ENCODE results near the gene NANS. TPM values are rescaled to one million over a fixed set of nuclear protein-coding genes. Genes with fewer than 3 reads are reported as not detected.
A peak's percentile ranks its signal among the peaks of the same experiment; 100 is the strongest.

The NANS gene, protein sequence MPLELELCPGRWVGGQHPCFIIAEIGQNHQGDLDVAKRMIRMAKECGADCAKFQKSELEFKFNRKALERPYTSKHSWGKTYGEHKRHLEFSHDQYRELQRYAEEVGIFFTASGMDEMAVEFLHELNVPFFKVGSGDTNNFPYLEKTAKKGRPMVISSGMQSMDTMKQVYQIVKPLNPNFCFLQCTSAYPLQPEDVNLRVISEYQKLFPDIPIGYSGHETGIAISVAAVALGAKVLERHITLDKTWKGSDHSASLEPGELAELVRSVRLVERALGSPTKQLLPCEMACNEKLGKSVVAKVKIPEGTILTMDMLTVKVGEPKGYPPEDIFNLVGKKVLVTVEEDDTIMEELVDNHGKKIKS
- 10 to 100 TPM; 48.4 to 51.9 TPM for total RNA-seq

- H3K4me1 Mint-ChIP-seq (ENCODE audit: low read depth), result peaks cover 19% of the 10 kb centered on the region
- intact Hi-C loops (cut with micrococcal nuclease), result loop anchor here (1.0 to 5.0 kb wide), 7 partner anchors 11 to 198 kb away; partner anchors contain the start of genes ANP32B, CORO2A, TBC1D2 and TRMO
Observed at GRCh38 chr9:98056269-98057137, at the start of gene NANS. Gene NANS (plus strand): TSS chr9:98056732. CDS start chr9:98056809, 77 bp downstream.

GRCh38 chr9:98007251-98007928 is 49.1 kb upstream of the NANS start:
- no peaks in the 10 kb centered on the region for H3K27me3 Mint-ChIP-seq
- ChIA-PET POLR2A (interaction anchor here (0.6 to 2.1 kb wide), 9 partner anchors 10 to 352 kb away, joined by 3 to 8 read pairs (median 5); partner anchors contain the start of gene ANP32B), CTCF (interaction anchor here (0.6 to 3.6 kb wide), 6 partner anchors 10 to 84 kb away, joined by 3 to 17 read pairs (median 6); partner anchors contain the start of gene TRMO)
- no peak overlapping the region for H3K4me3 Mint-ChIP-seq
- no peaks in the 10 kb centered on the region for H3K9me3 Mint-ChIP-seq
- H3K27ac Mint-ChIP-seq, result peak overlapping the region; percentile 61
- peaks cover 77% of the 10 kb centered on the region for H3K36me3 Mint-ChIP-seq
- DNase-seq, result peak; percentile 22
- intact Hi-C loops (cut with micrococcal nuclease), result no loop called here
- peaks cover 27% of the 10 kb centered on the region for H3K4me1 Mint-ChIP-seq (ENCODE audit: low read depth)

More at GRCh38 chr9:98056269-98057137, at the start of gene NANS:
- H3K27ac Mint-ChIP-seq, result peak within 1 kb of the TSS; percentile 91
- no peaks in the 10 kb centered on the region for H3K27me3 Mint-ChIP-seq
- DNase-seq, result peak; percentile 95
- CTCF ChIA-PET, result interaction anchor here (0.9 to 3.3 kb wide), 7 partner anchors 11 to 156 kb away, joined by 3 to 18 read pairs (median 6); partner anchors contain the start of gene TRMO
- POLR2A ChIA-PET, result interaction anchor here (0.6 to 4.0 kb wide), 16 partner anchors 10 to 199 kb away, joined by 3 to 36 read pairs (median 4); partner anchors contain the start of genes ANP32B, TBC1D2 and TRMO
- H3K36me3 Mint-ChIP-seq, result peaks cover 5% of the 10 kb centered on the region
- H3K9me3 Mint-ChIP-seq, result no peaks in the 10 kb centered on the region
- H3K4me3 Mint-ChIP-seq, result peak within 1 kb of the TSS; percentile 92

- H3K27ac Mint-ChIP-seq, result no peak overlapping the region
- CTCF ChIA-PET, result interaction anchor here (2.1 to 3.6 kb wide), 2 partner anchors 26 to 86 kb away, joined by 8 to 17 read pairs; partner anchors contain the start of gene TRMO
- H3K36me3 Mint-ChIP-seq, result peaks cover 85% of the 10 kb centered on the region
- DNase-seq, result no peak
- peaks cover 27% of the 10 kb centered on the region for H3K4me1 Mint-ChIP-seq (ENCODE audit: low read depth)
- H3K27me3 Mint-ChIP-seq, result no peaks in the 10 kb centered on the region
- H3K9me3 Mint-ChIP-seq, result no peaks in the 10 kb centered on the region
- POLR2A ChIA-PET, result no interaction called here
- intact Hi-C loops (cut with micrococcal nuclease), result no loop called here
- no peak overlapping the region for H3K4me3 Mint-ChIP-seq
Observed at GRCh38 chr9:98008764-98009163, 47.8 kb upstream of the NANS start.

GRCh38 chr9:98009437-98009836 is 47.1 kb upstream of the NANS start:
- POLR2A ChIA-PET, result no interaction called here

DNA sequence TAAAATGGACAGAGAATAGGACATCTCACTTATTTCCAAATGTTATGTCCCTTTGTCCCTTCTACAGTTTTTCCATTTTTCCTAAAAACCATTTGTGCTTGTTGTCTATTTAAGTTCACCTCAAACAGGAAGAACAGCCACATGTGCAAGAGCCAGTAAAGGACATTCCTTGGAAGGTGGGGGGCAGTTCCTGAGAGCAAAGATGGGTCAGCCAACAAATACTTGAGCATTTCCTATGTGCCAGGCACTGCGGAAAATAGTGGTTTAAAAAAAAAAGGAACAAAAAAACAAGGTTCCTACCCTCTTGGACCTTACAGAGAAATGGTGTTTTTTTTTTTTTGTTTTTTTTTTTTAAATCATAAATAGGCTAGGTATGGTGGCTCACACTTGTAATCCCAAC is 46.6 kb upstream of the NANS start:
- peaks cover 25% of the 10 kb centered on the region for H3K4me1 Mint-ChIP-seq (ENCODE audit: low read depth)
- peaks cover 81% of the 10 kb centered on the region for H3K36me3 Mint-ChIP-seq
- DNase-seq, result no peak
- H3K27me3 Mint-ChIP-seq, result no peaks in the 10 kb centered on the region
- CTCF ChIA-PET, result no interaction called here
- no peak overlapping the region for H3K4me3 Mint-ChIP-seq
- intact Hi-C loops (cut with micrococcal nuclease), result no loop called here
- POLR2A ChIA-PET, result interaction anchor here (0.6 to 0.9 kb wide), 2 partner anchors 9 to 88 kb away, joined by 4 read pairs; partner anchors contain the start of gene TRMO
- no peak overlapping the region for H3K27ac Mint-ChIP-seq
- no peaks in the 10 kb centered on the region for H3K9me3 Mint-ChIP-seq

More at GRCh38 chr9:98009437-98009836, 47.1 kb upstream of the NANS start:
- Mint-ChIP-seq H3K27ac (no peak overlapping the region), H3K4me1 (ENCODE audit: low read depth) (peaks cover 27% of the 10 kb centered on the region), H3K27me3 (no peaks in the 10 kb centered on the region), H3K4me3 (no peak overlapping the region), H3K36me3 (peaks cover 80% of the 10 kb centered on the region), H3K9me3 (no peaks in the 10 kb centered on the region)
- DNase-seq, result no peak
- CTCF ChIA-PET, result no interaction called here
- intact Hi-C loops (cut with micrococcal nuclease), result no loop called here

- peaks cover 83% of the 10 kb centered on the region for H3K36me3 Mint-ChIP-seq
- peak; percentile 27 for DNase-seq
- no peaks in the 10 kb centered on the region for H3K27me3 Mint-ChIP-seq
- ChIA-PET POLR2A (interaction anchor here (0.6 to 0.9 kb wide), 2 partner anchors 9 to 89 kb away, joined by 4 read pairs; partner anchors contain the start of gene TRMO), CTCF (interaction anchor here (2.1 kb wide), 1 partner anchor 24 kb away, joined by 10 read pairs; no protein-coding TSS in a partner anchor)
- H3K4me1 Mint-ChIP-seq (ENCODE audit: low read depth), result peaks cover 24% of the 10 kb centered on the region
- intact Hi-C loops (cut with micrococcal nuclease), result no loop called here
- H3K4me3 Mint-ChIP-seq, result no peak overlapping the region
- no peak overlapping the region for H3K27ac Mint-ChIP-seq
- H3K9me3 Mint-ChIP-seq, result no peaks in the 10 kb centered on the region
Observed at GRCh38 chr9:98010445-98010844, 46.1 kb upstream of the NANS start.

DNA sequence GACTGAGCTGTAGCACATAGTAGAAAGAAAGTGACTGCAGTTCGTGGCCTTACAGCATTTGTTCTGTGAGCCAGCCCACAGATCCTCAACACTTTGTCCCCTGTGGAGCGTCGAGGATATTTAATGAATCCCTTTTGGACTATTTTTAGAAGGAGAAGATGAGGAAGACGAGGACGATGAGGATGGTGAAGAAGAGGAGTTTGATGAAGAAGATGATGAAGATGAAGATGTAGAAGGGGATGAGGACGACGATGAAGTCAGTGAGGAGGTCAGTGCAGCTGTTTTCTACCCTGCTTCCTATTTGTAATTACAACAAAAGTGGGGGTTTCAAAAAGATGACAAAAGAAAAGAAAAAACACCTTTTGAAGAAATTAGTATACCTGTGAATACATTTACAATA is 45.4 kb upstream of the NANS start:
- Mint-ChIP-seq H3K27ac (peak overlapping the region; percentile 8), H3K36me3 (peaks cover 80% of the 10 kb centered on the region), H3K4me3 (no peak overlapping the region), H3K9me3 (no peaks in the 10 kb centered on the region), H3K4me1 (ENCODE audit: low read depth) (peaks cover 22% of the 10 kb centered on the region), H3K27me3 (no peaks in the 10 kb centered on the region)
- CTCF ChIA-PET, result interaction anchor here (2.1 kb wide), 1 partner anchor 24 kb away, joined by 10 read pairs; no protein-coding TSS in a partner anchor
- no peak for DNase-seq
- intact Hi-C loops (cut with micrococcal nuclease), result no loop called here
- POLR2A ChIA-PET, result interaction anchor here (0.9 kb wide), 1 partner anchor 89 kb away, joined by 4 read pairs; the partner anchor contains the start of gene TRMO

DNA sequence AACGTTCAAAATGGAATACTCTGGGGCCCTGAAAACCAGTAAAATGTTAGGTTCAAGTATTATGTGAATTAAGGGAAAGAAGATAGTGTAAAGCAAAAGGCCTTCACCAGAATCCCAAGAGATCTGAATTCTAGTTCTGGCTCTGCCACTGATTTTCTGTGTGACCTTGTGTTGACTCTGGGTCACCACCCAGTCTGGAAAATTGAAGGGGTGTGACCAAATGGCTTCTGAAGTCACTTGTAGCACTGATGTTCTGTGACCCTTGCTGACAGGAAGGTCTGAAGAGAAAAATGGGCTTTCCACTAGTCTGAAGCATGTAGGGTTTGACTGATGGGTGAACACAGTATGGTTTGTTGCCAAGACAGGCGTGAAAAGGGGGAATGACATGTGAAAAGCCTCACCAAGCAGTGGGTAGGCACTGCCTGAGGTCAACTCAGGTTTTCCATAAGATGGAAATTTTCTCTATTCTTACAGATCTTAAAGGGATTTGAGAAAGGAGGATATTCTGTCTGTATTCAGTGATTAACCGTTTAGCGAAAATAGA is 40.3 kb upstream of the NANS start:
- ChIA-PET CTCF (interaction anchor here (2.4 kb wide), 1 partner anchor 19 kb away, joined by 8 read pairs; no protein-coding TSS in a partner anchor), POLR2A (no interaction called here)
- DNase-seq, result no peak
- peaks cover 54% of the 10 kb centered on the region for H3K36me3 Mint-ChIP-seq
- intact Hi-C loops (cut with micrococcal nuclease), result no loop called here
- peak overlapping the region; percentile 9 for H3K27ac Mint-ChIP-seq
- H3K9me3 Mint-ChIP-seq, result no peaks in the 10 kb centered on the region
- H3K27me3 Mint-ChIP-seq, result no peaks in the 10 kb centered on the region
- no peaks in the 10 kb centered on the region for H3K4me1 Mint-ChIP-seq (ENCODE audit: low read depth)
- no peak overlapping the region for H3K4me3 Mint-ChIP-seq

GRCh38 chr9:98017306-98017705 is 39.2 kb upstream of the NANS start:
- POLR2A ChIA-PET, result interaction anchor here (0.9 to 1.2 kb wide), 2 partner anchors 13 to 19 kb away, joined by 3 read pairs; no protein-coding TSS in a partner anchor
- H3K36me3 Mint-ChIP-seq, result peaks cover 49% of the 10 kb centered on the region
- H3K27me3 Mint-ChIP-seq, result no peaks in the 10 kb centered on the region
- no peak overlapping the region for H3K27ac Mint-ChIP-seq
- CTCF ChIA-PET, result interaction anchor here (4.9 kb wide), 1 partner anchor 17 kb away, joined by 22 read pairs; no protein-coding TSS in a partner anchor
- intact Hi-C loops (cut with micrococcal nuclease), result no loop called here
- H3K4me3 Mint-ChIP-seq, result no peak overlapping the region
- no peaks in the 10 kb centered on the region for H3K9me3 Mint-ChIP-seq
- H3K4me1 Mint-ChIP-seq (ENCODE audit: low read depth), result no peaks in the 10 kb centered on the region
- no peak for DNase-seq

GRCh38 chr9:98018347-98018746 is 38.2 kb upstream of the NANS start:
- CTCF ChIA-PET, result interaction anchor here (4.9 kb wide), 1 partner anchor 16 kb away, joined by 22 read pairs; no protein-coding TSS in a partner anchor
- intact Hi-C loops (cut with micrococcal nuclease), result no loop called here

DNA sequence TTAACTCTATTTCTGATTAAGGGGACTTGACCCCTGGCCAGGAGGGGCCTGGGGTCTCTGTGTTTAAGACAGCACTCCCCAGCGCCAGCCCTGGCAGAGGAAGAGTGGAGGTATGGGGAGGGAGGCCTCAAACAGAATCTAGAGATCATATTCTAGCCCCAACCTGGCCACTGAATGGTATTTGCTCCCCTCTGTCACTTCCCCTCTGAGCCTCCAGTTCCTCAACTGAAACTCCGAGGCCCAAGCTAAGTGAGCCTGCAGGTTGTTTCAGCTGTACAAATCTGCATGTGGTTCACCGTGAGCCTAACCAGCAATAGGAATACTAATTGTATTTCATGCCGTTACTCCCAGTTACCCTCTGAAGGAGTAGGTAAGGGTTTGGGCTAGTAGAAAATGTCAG is 37.4 kb upstream of the NANS start:
- no peaks in the 10 kb centered on the region for H3K27me3 Mint-ChIP-seq
- CTCF ChIA-PET, result interaction anchor here (4.9 kb wide), 1 partner anchor 15 kb away, joined by 22 read pairs; no protein-coding TSS in a partner anchor
- H3K9me3 Mint-ChIP-seq, result no peaks in the 10 kb centered on the region
- POLR2A ChIA-PET, result interaction anchor here (0.6 kb wide), 1 partner anchor 9 kb away, joined by 4 read pairs; no protein-coding TSS in a partner anchor
- no peak overlapping the region for H3K4me3 Mint-ChIP-seq
- no peaks in the 10 kb centered on the region for H3K4me1 Mint-ChIP-seq (ENCODE audit: low read depth)
- intact Hi-C loops (cut with micrococcal nuclease), result no loop called here
- peaks cover 37% of the 10 kb centered on the region for H3K36me3 Mint-ChIP-seq
- no peak for DNase-seq
- no peak overlapping the region for H3K27ac Mint-ChIP-seq

More at GRCh38 chr9:98018347-98018746, 38.2 kb upstream of the NANS start:
- Mint-ChIP-seq H3K4me1 (ENCODE audit: low read depth) (no peaks in the 10 kb centered on the region), H3K4me3 (no peak overlapping the region), H3K27ac (no peak overlapping the region), H3K9me3 (no peaks in the 10 kb centered on the region), H3K27me3 (no peaks in the 10 kb centered on the region), H3K36me3 (peaks cover 43% of the 10 kb centered on the region)
- POLR2A ChIA-PET, result interaction anchor here (1.2 kb wide), 1 partner anchor 14 kb away, joined by 3 read pairs; no protein-coding TSS in a partner anchor
- no peak for DNase-seq
